ENCODE data around the gene SKA1. TPM values are rescaled to one million over a fixed set of nuclear protein-coding genes. Genes with fewer than 3 reads are reported as not detected.
A peak's percentile ranks its signal among the peaks of the same experiment; 100 is the strongest.

Gene SKA1
- total RNA-seq = 2.6 TPM

- peak; percentile 98 for DNase-seq
Observed at GRCh38 chr18:50374753-50375391, at the start of gene SKA1. TSS of gene SKA1 (plus strand) at chr18:50375046. CDS start at chr18:50375831, 785 bp downstream.

GRCh38 chr18:50327983-50328382 lies 46.9 kb upstream of the SKA1 start:
- DNase-seq = no peak

DNA sequence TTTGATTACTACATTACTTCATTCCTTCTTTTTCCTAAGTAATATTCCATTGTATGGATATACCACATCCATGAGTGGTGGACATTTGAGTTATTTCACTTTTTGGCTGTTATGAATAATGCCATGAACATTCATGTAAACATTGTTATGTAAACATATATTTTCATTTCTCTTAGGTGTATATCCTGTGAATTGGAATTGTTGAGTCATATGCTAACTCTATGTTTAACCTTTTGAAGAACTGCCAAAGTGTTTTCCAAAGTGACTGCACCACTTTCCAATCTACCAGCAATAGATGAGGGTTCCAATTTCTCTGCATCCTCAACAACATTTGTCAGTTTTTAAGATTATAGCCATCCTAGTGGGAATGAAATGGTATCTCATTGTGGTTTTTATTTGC lies 44.7 kb upstream of the SKA1 start:
- DNase-seq = no peak

- no peak for DNase-seq
Observed at GRCh38 chr18:50331691-50332090, 43.2 kb upstream of the SKA1 start.

DNA sequence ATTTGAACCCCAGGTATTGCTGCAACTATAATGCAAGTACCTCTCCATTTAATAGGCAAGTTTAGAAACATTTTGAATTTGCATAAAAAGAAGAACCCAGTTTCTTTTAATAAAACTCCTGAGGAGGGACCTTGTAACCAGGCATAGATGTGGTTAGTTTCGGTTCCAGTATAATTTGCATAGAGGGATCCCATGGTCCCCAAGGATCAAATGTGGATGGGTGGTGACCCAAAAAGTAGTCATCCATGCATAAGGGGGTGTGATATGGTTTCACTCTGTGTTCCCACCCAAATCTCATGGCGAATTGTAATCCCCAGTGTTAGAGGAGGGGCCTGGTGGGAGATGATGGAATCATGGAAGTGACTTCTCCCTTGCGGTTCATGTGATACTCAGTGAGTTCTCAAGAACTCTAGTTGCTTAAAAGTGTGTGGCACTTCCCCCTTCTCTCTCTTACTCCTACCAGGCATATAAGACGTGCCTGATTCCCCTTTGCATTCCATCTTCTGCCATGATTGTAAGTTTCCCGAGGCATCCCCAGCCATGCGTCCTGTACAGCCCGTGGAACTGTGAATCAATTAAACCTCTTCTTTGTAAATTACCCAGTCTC lies 40.2 kb upstream of the SKA1 start:
- DNase-seq = no peak

DNA sequence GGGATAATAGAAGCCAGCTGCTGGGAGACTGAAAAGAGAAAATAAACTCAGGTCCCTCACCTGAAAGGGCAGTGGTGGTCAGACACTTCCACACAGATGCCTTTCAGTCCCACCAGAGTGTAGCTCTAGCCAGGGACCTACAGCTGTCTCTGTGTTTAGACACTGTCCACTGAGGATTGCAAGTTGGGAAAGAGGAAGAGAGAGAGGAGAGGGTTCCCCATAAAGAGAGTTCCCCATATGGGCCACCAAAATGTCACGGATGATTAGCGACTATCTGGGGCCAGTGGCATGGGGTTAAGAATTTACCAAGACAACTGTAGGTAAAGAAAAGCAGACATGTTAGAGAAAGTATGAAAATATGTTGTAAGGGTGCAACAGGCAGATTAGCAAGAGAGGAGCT lies 36.7 kb upstream of the SKA1 start:
- no peak for DNase-seq

DNA sequence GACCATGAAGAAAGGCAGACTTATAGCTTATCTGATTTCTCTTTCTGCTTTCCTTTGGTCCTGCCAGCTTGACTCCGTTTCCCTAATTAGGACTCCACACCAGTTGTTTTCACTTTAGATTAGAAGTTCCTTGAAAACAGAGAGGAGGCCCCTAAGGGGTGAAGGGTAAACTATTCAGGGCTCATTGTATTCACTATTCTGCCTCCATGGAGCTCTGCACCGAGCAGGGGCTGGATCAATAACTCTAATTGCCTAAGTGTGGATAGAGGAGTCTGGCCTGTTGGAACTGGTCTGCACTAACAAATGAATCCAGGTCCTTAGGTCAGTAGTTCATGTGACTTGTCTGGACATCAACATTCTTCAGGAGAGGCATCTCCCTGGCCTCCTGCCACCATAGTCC lies 36.1 kb upstream of the SKA1 start:
- no peak for DNase-seq

GRCh38 chr18:50340078-50340477 lies 34.8 kb upstream of the SKA1 start:
- no peak for DNase-seq

GRCh38 chr18:50341443-50341842 lies 33.4 kb upstream of the SKA1 start:
- no peak for DNase-seq

GRCh38 chr18:50350699-50351098 lies 24.1 kb upstream of the SKA1 start:
- DNase-seq = no peak

DNA sequence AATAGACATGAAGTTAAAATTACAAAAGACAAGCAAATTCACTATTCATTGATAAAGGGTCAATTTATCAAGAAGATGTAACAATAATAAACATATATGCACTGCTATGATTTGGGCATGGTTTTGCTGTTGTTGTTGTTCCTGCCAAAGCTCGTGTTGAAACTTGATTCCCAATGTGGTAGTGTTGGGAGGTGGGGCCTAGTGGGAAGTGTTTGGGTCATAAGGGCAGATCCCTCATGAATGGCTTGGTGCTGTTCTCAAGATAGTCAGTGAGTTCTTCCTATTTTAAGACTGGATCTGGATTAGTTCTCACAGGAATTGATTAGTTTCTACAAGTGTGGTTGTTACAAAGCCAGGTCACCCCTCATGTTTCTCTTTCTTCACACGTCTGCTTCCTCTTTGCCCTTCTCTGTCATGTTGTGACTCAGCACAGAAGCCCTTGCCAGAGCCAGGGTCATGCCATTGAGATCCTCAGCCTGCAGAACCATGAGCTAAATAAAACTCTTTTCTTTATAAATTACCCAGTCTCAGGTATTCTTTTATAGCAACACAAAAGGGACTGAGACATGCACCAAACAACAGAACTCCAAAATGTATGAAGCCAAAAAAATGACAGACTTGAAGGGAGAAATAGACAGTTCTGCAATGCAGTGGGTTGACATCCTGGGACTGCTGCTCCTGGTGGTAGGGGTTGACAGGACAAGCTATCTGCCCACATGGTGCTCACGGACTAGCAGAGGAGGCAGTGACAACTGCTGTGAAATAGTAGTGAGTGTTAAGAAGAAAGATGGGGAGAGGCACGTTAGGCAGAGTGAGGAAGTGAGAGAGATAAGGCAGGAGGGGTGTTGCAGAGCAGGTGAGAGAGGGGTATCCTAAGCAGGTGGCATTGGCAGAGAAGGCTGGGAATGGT lies 18.6 kb upstream of the SKA1 start:
- DNase-seq = no peak

DNA sequence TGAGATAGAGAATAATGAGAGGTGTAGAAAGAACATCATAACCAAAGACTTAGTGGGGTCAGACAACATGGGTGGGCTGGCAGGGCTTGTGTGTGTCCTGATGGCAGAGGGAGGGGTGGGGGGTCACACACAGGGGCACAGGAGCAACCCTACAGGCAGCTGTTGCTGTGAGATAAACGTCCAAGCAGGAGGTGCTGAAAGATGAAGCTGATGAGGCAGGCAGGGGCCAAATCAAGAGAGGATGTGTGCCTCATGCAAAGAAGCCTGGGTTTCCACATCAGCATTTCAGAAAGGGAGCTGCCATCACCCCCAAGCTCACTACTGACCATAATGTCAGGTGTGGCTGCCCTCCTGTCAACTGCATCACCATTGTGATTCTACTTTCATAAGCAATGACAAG lies 16.0 kb upstream of the SKA1 start:
- peak; percentile 6 for DNase-seq

DNA sequence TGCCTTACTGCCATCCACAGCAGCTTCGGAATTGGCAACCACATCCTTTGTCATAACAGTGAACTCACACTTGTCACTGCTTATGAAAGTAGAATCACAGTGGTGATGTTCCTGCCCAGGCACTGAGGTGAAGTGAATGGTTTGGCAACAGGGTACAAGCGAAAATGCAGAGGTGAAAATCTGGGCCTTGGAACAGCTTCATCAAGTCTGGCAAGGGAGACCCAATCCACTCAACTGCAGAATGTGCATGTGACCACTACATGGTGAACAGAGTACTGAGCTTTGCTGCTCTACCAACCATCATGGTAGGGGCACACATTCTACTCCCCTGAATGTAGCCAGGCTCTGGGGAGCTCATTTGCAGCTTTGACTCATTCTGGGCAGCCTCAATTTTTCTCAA lies 15.0 kb upstream of the SKA1 start:
- DNase-seq = no peak

DNA sequence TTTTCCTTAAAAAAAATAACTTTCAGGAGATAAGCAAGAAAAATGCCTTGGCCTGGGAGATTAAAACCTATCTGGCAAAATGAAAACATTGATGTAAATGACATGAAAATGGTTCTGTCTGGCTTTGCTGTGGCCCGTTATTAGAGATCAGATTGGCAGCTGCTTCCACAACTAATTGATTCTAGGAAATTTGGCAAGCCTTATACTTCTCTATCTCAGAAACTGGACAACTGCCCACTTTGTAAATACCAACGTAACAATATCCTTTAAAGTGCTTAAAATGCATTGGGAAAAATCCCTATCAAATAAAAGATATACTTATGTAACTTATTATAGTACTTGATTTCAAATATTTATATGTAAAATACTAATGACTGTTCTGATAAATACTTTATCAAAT lies 14.2 kb upstream of the SKA1 start:
- DNase-seq = peak; percentile 80

- DNase-seq = no peak
Observed at GRCh38 chr18:50369672-50370071, 5.2 kb upstream of the SKA1 start.

GRCh38 chr18:50372743-50373142 lies 2.1 kb upstream of the SKA1 start:
- DNase-seq = no peak

DNA sequence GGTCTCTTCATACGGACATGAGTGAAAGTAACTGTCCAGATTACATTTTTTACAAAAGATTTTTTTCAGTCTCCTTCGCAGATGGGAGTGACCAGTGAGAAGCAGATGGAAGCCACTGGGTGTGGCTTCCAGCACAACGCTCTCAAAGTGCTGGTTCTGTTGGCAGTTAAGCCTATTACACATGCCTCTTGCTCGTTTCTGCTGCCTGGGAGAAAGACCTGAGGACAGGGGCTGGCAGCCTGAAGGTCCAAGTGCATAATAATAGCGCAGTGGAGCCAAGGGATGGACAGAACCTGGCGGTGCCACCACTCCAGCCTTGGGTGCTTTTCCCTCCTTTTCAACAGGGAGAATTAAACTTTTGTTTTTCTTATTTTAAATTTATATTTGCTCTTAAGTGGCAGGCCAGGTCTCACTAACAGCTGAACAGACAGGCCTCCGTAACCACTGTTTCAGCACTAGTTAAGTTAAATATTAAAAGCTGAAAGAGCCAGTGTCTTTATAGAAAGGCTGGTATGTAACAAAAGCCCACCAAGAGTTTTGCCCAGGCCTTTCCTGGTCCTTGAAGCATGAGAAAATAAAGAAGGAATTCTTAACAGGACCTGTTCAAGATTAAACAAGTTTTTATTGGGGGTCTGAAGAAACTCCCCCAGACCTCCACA lies 1.2 kb upstream of the SKA1 start:
- DNase-seq = no peak

- no peak for DNase-seq
Observed at GRCh38 chr18:50374220-50374752, 560 bp upstream of the SKA1 start.

- DNase-seq = no peak
Observed at GRCh38 chr18:50377061-50377798, 2.4 kb downstream of the SKA1 start.

DNA sequence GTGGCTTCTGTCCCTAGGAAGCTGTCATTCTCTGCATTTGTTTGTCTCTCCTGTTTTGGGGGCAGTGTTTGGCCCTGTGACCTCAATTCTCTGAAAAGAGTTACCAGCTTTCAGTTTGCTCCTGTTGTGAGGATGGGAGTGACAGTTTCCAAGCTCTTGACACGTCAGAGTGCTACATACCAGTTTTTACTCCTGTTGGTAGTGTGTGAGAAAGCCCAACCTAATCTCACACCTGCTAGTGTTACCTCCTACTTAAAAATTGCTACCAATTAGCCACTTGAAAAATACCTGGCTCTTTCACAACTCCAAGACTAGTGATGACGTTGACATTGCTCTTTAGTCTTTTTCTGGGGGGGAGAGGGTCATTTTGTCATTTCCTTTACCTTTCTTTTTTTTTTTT lies 14.1 kb downstream of the SKA1 start:
- no peak for DNase-seq

- DNase-seq = no peak
Observed at GRCh38 chr18:50393802-50394201, 19.0 kb downstream of the SKA1 start.

- no peak for DNase-seq
Observed at GRCh38 chr18:50395093-50395492, 20.2 kb downstream of the SKA1 start.

Measured in tongue (tissue), 2 donors.